Activated naive CD8-positive, alpha-beta T cell (primary cell): ENCODE measurements around the gene MREG.

Experiments used
- H3K27ac Mint-ChIP-seq: one replicate; pipeline ENCODE4 v1.8.0; 2021; ENCODE audit warnings: mixed read lengths
- H3K27me3 Mint-ChIP-seq: one replicate; pipeline ENCODE4 v1.8.0; 2021; ENCODE audit warnings: mixed read lengths
- H3K36me3 Mint-ChIP-seq: one replicate; pipeline ENCODE4 v1.8.0; 2021; ENCODE audit warnings: mixed read lengths
- H3K4me1 Mint-ChIP-seq: one replicate; pipeline ENCODE4 v1.8.0; 2021; ENCODE audit warnings: low read depth, mixed read lengths
- H3K4me3 Mint-ChIP-seq: one replicate; pipeline ENCODE4 v1.8.0; 2021; ENCODE audit warnings: mild to moderate bottlenecking, mixed read lengths
- H3K9me3 Mint-ChIP-seq: one replicate; pipeline ENCODE4 v1.8.0; 2021; ENCODE audit warnings: low read depth, mixed read lengths

Gene MREG

GRCh38 chr2:216013080-216013909 is at the start of gene MREG:
TSS of gene MREG (minus strand) at chr2:216013551. CDS start at chr2:216013327, 224 bp downstream.
- Mint-ChIP-seq H3K27ac (peak within 1 kb of the TSS; percentile 16), H3K36me3 (no peaks in the 10 kb centered on the region), H3K4me1 (peaks cover 46% of the 10 kb centered on the region), H3K27me3 (no peaks in the 10 kb centered on the region), H3K9me3 (no peaks in the 10 kb centered on the region), H3K4me3 (peak within 1 kb of the TSS; percentile 87)

GRCh38 chr2:216059233-216059834 is 46.0 kb upstream of the MREG start:
- H3K27me3 Mint-ChIP-seq: no peaks in the 10 kb centered on the region
- peaks cover 28% of the 10 kb centered on the region for H3K4me1 Mint-ChIP-seq
- H3K27ac Mint-ChIP-seq: peak overlapping the region; percentile 77
- no peaks in the 10 kb centered on the region for H3K9me3 Mint-ChIP-seq
- H3K36me3 Mint-ChIP-seq: peaks cover 12% of the 10 kb centered on the region
- H3K4me3 Mint-ChIP-seq: peak overlapping the region; percentile 17

GRCh38 chr2:216057688-216058193 is 44.4 kb upstream of the MREG start:
- peaks cover 12% of the 10 kb centered on the region for H3K36me3 Mint-ChIP-seq
- H3K27me3 Mint-ChIP-seq: no peaks in the 10 kb centered on the region
- H3K27ac Mint-ChIP-seq: peak overlapping the region; percentile 94
- peaks cover 28% of the 10 kb centered on the region for H3K4me1 Mint-ChIP-seq
- no peaks in the 10 kb centered on the region for H3K9me3 Mint-ChIP-seq
- peak overlapping the region; percentile 70 for H3K4me3 Mint-ChIP-seq

- Mint-ChIP-seq H3K4me1 (peaks cover 28% of the 10 kb centered on the region), H3K9me3 (no peaks in the 10 kb centered on the region), H3K36me3 (peaks cover 13% of the 10 kb centered on the region), H3K27ac (peak overlapping the region; percentile 94), H3K27me3 (no peaks in the 10 kb centered on the region), H3K4me3 (peak overlapping the region; percentile 35)
Measured at GRCh38 chr2:216056739-216057138, 43.4 kb upstream of the MREG start.

- Mint-ChIP-seq H3K27ac (no peak overlapping the region), H3K36me3 (peaks cover 12% of the 10 kb centered on the region), H3K4me3 (no peak overlapping the region), H3K9me3 (no peaks in the 10 kb centered on the region), H3K4me1 (peaks cover 28% of the 10 kb centered on the region), H3K27me3 (no peaks in the 10 kb centered on the region)
Measured at GRCh38 chr2:216055680-216056079, 42.3 kb upstream of the MREG start.

GRCh38 chr2:216052420-216052819 is 39.1 kb upstream of the MREG start:
- Mint-ChIP-seq H3K36me3 (peaks cover 12% of the 10 kb centered on the region), H3K9me3 (no peaks in the 10 kb centered on the region), H3K27me3 (no peaks in the 10 kb centered on the region), H3K27ac (no peak overlapping the region), H3K4me1 (peaks cover 12% of the 10 kb centered on the region), H3K4me3 (no peak overlapping the region)

- Mint-ChIP-seq H3K27ac (no peak overlapping the region), H3K4me1 (peaks cover 4% of the 10 kb centered on the region), H3K27me3 (no peaks in the 10 kb centered on the region), H3K36me3 (peaks cover 12% of the 10 kb centered on the region), H3K9me3 (no peaks in the 10 kb centered on the region), H3K4me3 (no peak overlapping the region)
Measured at GRCh38 chr2:216051350-216051749, 38.0 kb upstream of the MREG start.

GRCh38 chr2:216049452-216049851 is 36.1 kb upstream of the MREG start:
- H3K4me3 Mint-ChIP-seq: no peak overlapping the region
- no peak overlapping the region for H3K27ac Mint-ChIP-seq
- H3K9me3 Mint-ChIP-seq: no peaks in the 10 kb centered on the region
- H3K36me3 Mint-ChIP-seq: peaks cover 8% of the 10 kb centered on the region
- H3K27me3 Mint-ChIP-seq: no peaks in the 10 kb centered on the region
- H3K4me1 Mint-ChIP-seq: no peaks in the 10 kb centered on the region

- peaks cover 5% of the 10 kb centered on the region for H3K36me3 Mint-ChIP-seq
- H3K27me3 Mint-ChIP-seq: no peaks in the 10 kb centered on the region
- H3K4me1 Mint-ChIP-seq: no peaks in the 10 kb centered on the region
- H3K9me3 Mint-ChIP-seq: no peaks in the 10 kb centered on the region
- H3K27ac Mint-ChIP-seq: no peak overlapping the region
- no peak overlapping the region for H3K4me3 Mint-ChIP-seq
Measured at GRCh38 chr2:216047397-216047796, 34.0 kb upstream of the MREG start.

GRCh38 chr2:216044883-216045486 is 31.6 kb upstream of the MREG start:
- H3K9me3 Mint-ChIP-seq: no peaks in the 10 kb centered on the region
- H3K27me3 Mint-ChIP-seq: no peaks in the 10 kb centered on the region
- no peak overlapping the region for H3K27ac Mint-ChIP-seq
- peaks cover under 1% of the 10 kb centered on the region for H3K36me3 Mint-ChIP-seq
- no peaks in the 10 kb centered on the region for H3K4me1 Mint-ChIP-seq
- H3K4me3 Mint-ChIP-seq: no peak overlapping the region

- Mint-ChIP-seq H3K27ac (peak overlapping the region; percentile 4), H3K9me3 (no peaks in the 10 kb centered on the region), H3K4me1 (no peaks in the 10 kb centered on the region), H3K27me3 (no peaks in the 10 kb centered on the region), H3K4me3 (no peak overlapping the region), H3K36me3 (no peaks in the 10 kb centered on the region)
Measured at GRCh38 chr2:216043949-216044348, 30.6 kb upstream of the MREG start.

- Mint-ChIP-seq H3K36me3 (no peaks in the 10 kb centered on the region), H3K27me3 (no peaks in the 10 kb centered on the region), H3K4me1 (no peaks in the 10 kb centered on the region), H3K27ac (no peak overlapping the region), H3K4me3 (no peak overlapping the region), H3K9me3 (no peaks in the 10 kb centered on the region)
Measured at GRCh38 chr2:216041438-216041837, 28.1 kb upstream of the MREG start.

- Mint-ChIP-seq H3K27me3 (no peaks in the 10 kb centered on the region), H3K9me3 (no peaks in the 10 kb centered on the region), H3K4me3 (no peak overlapping the region), H3K4me1 (no peaks in the 10 kb centered on the region), H3K36me3 (no peaks in the 10 kb centered on the region), H3K27ac (no peak overlapping the region)
Measured at GRCh38 chr2:216039918-216040317, 26.6 kb upstream of the MREG start.

- Mint-ChIP-seq H3K36me3 (peaks cover 2% of the 10 kb centered on the region), H3K9me3 (no peaks in the 10 kb centered on the region), H3K4me3 (no peak overlapping the region), H3K27me3 (no peaks in the 10 kb centered on the region), H3K27ac (no peak overlapping the region), H3K4me1 (peaks cover 26% of the 10 kb centered on the region)
Measured at GRCh38 chr2:216034065-216034464, 20.7 kb upstream of the MREG start.

GRCh38 chr2:216033403-216033802 is 20.1 kb upstream of the MREG start:
- Mint-ChIP-seq H3K9me3 (no peaks in the 10 kb centered on the region), H3K27ac (no peak overlapping the region), H3K27me3 (no peaks in the 10 kb centered on the region), H3K4me1 (peaks cover 26% of the 10 kb centered on the region), H3K36me3 (peaks cover 2% of the 10 kb centered on the region), H3K4me3 (no peak overlapping the region)
